HG03196 (cell line): ENCODE data around the gene BMP3.

Experiments used
- ATAC-seq: cut with Tn5 transposase; IDR thresholded peaks from one replicate; pipeline ENCODE4 v1.9.1; 2021; ENCODE audit not compliant: unreplicated experiment

BMP3 gene

DNA sequence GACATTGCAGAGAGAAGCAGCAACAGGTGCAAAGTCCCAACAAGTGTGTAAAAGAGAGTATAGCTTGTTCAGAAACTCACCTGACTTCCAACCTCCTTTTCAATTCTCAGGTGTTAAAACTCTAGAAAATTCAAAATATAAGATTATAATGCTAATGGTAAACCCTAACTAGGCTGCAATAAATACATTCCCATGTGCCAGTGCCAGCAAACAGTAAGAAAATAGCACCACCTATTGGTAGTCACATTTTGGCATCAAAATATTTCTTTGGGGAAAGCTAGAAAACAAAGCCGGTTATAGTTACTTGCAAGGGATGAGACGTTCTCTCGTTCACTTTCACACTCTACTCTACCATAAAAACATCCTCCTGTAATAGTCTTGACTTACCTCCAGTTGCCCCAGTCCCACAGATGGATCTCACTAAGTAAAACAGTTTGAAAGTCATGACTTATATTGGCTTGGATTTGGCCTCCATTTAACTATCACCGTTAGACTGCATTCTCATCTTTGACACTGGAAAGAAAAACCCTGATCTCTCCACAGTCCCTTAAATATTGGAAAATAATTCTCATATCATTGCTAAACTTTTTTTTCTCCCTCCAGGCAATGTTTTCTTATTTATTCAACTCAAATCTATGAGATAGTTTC lies 9.6 kb downstream of the BMP3 start:
- peak; percentile 56 for ATAC-seq

DNA sequence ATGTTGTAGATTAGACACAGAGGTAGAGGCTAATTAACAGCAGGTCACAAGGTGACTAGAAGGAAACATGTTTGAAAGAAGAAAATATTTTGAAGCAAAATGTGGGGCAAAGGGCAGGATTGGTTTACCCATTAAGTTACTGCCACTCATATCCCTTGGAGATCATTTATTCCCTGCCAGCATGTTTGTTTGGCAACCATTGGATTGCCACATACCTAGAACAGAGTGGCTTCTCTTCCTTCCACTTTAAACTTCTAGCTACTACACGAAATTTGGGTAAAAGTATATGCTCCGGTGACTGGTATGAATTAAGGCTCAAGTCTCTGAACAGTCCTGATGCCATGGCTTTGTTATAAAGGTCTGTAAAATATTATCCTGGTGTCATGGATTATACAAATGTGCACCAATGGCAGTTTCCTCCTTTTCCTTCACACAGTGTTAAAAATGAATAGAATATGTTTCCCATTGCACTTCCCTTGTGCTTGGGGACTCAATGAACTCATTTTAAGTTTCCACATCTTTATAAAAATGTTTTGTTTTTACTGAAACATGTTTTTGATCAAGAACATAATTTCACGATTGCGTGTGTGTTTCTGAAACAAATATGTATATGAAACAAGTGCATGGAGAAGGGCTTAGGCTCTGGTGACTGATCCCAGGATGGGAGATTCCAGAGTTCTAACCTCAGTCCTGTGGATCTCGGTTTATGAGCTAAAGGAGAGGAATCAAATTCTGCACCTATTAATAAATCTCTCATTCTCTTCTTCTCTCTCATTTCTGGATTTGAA lies 12.3 kb downstream of the BMP3 start:
- ATAC-seq: no peak

DNA sequence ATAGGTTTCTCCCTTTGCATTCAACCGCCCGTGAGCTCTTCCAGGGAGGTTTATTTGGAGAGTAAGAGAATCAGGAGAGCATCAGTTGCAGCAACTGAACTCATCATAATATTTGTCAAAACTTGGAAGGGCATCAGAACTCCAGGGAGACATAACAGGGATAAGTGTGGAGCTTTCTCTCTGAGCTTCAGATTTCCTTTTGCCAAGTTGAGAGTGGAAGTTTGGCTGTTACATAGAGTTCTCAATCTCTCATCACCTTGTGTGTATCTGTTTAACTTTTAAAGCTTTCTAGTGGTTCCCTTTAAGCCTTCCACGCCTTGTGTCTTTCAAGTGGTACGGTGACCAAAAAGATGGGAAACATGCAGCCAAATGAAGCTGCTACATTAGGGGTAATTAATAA lies 18.8 kb downstream of the BMP3 start:
- ATAC-seq: no peak

DNA sequence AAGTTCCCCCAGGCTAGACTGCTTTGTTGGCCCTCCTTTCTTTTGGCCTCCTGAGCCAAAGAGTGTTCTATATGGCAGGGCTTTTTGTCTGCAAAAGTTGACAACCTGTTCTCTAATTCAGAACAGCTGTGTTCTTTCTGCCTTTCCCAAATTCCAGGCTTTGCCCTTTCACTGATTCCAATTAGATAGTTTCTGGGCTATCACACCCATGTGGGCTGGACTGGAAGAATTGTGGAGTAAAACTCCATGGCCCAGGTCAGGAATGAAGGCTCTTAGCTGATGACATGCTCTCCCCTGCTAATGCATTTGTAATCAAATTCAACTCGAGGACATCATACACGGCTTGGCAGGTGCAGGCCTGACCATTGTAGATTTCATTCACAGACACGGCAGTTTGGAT lies 19.4 kb downstream of the BMP3 start:
- no peak for ATAC-seq

DNA sequence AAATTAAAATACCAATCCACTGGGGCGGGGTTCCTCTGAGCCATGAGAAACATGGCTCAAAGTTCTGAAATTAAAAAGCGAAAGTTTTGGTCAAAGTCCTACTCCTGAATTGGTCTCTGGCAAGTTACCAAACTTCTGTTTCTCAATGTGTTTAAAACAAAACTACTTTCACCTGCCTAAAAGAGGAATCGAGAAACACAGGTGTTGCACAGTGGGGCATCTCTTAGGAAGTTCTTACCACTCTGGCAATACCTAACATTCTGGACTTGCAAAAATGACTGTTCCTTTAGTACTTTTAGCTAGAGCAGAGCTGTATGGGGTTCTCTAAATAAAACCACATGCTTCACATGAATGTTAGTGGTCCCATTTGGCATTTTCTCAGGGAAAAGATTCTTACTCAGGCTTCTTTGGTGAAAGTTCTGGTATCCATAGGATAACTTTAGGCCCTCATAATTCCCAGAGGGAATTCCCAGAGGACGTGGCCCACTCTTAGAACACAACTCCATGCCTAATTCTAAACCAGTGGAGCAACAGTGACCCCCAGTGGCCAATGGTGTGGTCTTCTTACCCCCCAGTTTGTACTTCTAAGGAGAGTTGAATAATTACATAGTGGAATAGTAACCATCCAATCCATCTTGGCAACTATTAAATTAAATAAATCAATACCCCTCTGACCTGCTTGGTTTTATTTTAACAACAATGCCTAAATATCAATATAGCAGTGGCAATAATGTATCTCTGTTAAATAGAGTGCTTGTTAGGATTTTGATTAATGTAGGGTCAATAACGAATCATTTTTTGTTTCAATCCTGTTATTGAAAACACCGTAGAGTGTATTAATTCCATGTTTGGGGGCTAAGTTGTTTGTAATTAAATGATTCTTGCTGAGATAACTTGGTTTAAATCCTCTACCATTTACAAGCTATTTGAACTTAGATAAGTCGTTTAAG lies 21.9 kb downstream of the BMP3 start:
- peak; percentile 98 for ATAC-seq

DNA sequence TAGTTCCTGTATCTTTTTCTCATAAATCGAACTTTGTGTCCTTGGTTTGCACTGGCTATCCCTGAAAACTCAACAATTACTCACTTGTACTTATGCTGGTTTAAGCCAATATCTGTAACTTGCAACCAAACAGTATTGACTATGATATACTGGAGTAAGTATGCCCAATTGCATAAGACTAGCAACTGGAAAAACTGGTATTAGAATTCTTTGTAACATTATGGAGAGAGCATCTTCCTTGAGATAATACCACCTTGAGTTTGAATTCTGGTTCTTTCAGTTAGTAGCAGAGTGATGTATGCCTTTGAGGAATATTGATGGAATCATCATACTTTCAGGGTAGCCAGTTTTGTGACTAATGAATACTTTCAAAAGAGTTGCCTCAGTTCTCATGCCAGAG lies 28.1 kb downstream of the BMP3 start:
- no peak for ATAC-seq

DNA sequence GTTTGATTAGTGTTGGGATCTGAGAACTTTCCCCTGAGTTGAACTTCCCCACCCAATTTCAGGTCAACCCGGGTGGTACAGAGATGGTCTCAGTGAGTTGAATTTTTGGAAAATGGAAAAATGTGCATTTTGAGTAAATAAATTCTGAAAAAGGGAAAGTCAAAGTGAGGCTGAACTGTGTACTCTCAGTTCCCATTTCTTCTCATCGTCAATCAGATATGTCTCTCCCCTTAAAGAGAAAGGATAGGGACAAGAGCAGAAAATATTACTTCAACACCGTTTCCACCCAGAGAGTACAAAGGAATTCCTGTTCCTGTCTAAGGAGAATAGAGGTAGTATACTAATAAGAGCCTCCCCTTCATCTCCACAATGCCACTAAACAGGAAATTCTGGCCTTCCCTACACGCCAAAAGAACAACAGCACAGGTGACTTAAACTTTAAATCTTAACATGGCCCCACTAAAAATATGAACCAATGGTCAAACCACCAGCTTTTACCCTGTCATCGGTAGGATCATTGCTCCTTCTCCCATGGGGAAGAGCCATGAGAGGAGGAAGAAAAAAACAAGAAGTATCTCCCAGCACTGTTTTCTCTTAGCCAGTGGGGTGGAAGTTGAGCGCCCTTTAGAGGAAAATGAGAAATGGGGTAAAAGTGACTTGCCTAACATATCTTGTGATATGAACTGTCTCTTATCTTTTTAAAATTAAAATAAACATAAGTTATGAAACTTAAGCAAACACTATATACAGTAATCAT lies 30.3 kb downstream of the BMP3 start:
- no peak for ATAC-seq

DNA sequence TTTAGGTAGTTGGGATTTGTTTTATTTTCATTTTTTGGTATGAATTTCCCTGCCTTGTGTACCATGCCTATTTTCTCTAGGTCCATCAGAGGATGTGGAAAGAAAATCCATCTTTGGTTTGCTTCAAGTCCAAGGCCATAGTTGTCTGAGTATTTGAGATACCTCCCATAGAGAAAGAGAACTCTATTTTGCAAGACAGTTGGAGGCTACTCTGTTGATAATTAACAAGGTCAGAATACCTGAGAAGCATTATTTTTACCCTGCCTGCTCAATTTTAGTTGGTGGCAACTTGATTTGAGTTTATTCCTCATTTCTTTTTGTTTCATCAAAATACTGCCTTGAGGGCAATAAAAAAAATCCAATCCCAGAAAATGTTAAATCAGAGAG lies 30.8 kb downstream of the BMP3 start:
- no peak for ATAC-seq

DNA sequence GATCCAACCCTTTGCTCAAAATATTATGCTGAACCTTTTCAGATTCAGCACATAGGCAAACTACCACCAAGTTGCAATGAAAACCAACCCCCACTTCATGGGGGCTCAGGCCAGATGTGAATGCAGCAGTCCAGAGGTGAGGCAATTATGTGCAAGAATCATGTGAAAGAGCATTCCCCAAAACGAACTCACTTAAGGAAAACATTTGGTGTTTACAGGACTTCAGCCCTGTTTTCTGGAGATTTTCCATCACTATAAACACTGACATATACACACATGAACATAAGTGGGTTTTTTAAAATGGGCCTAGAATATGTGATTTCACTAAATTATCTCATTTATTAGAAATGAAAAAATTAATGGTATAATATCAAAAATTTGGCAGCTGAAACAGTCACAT lies 31.5 kb downstream of the BMP3 start:
- ATAC-seq: no peak

DNA sequence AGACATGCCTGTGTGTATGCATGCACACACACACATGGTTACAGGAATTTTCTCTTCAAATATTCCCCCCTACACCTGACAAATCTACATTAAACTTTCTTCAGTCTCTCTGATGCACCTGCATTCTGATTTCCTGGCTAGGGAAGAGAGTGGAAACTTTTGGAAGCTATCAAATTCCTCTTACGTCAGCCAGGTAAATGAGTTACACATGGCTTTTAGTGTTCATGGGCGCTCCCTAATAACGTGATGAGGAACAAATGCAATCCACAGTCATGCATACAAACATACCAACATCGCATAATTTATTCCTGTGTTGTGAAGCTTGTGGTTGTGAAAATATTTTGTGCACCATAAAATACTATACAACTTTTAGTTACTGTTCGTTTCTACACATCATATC lies 34.9 kb downstream of the BMP3 start:
- no peak for ATAC-seq

DNA sequence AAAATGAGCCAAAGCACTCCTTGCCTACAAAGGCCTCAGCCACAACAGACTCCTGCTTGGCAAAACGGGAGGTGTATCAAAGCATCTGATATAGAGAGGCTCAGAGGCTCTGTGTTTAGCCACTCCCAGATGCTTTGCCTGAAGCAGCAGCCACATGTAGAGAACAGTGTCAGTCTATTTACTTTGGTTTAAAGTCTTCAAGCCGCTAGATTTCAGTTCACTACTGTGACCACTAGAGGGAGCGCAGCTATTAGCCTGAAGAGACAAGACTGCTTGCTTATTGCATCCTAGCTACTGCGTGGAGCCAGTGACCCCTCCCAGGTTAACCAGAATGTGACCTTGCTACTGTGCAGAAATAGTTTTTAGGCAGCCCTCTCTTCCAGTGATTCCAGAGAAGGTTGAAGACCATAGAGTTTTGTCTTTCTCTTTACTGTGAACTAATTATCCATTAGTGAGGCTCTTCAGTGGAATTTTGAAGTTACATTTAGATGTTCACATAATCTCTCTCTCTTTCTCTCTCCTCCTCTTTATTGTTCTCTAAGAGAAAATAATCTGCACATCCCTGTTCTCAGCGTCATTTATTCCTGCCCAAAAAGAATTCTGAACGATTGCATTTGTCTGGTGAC lies 39.3 kb downstream of the BMP3 start:
- peak; percentile 98 for ATAC-seq

DNA sequence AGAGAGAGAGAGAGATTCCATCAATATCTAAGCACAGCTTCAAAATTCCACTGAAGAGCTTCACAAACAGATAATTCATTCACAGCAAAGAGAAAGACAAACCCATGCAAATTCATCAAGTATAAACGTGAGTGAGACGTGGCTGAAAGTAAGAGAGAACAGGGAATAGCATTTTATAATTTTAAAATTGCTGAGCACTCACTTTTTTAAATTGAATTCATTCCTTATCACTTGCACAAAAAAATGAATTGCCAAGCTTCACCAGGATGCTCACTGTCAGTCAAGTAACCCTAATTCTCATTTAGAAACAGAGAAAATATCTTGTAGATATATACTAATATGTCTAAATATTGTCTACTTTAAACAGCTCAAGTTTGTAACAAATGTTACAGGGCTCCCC lies 40.5 kb downstream of the BMP3 start:
- no peak for ATAC-seq

DNA sequence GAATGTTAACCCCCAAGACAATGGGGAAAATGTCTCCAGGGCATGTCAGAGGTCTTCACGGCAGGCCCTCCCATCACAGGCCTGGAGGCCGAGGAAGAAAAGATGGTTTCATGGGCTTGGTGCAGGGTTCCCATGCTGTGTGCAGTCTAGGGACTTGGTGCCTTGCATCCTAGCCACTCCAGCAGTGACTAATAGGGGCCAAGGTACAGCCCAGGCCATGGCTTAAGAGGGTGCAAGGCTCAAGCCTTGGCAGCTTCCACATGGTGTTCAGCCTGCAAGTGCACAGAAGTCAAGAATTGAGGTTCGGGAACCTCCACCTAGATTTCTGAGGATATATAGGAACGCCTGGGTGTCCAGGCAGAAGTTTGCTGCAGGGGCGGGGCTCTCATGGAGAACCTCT lies 50.6 kb downstream of the BMP3 start:
- ATAC-seq: no peak

DNA sequence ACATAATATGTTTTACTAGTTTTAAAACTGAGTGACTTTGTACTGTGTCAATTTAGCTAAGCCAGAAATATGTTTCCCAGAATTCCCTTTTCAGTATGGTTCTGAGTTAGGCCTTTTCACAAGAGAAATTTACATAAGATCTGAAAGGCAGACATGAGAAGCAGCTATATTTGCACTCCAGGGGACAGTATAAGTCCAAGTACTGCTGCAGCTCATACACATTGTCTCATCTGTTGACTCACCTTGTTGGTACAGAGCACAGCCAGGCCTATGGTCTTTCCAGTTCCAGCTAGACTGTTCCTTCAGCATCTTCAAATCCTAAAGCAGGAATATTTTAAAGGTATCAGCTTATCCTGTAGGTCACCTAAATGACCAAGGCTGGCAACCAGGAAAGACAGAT lies 53.5 kb downstream of the BMP3 start:
- ATAC-seq: no peak

DNA sequence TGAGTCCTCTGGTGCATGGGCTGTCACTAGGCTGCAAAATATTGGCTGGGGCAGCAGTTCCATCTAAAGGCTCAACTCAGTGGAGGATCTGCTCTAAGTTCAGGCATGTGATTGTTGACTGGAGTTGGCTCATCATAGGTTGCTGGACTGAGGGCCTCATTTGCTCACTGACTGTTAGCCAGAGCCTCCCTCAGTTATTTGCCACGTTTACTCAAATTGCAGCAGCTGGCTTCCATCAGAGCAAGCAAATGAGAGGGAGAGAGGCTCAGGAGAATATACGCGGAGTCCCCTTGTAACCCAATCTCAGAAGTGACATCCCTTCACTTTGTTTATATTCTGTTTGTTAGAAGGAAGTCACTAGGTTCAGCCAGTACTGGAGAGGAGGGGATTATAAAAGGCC lies 54.1 kb downstream of the BMP3 start:
- ATAC-seq: no peak

DNA sequence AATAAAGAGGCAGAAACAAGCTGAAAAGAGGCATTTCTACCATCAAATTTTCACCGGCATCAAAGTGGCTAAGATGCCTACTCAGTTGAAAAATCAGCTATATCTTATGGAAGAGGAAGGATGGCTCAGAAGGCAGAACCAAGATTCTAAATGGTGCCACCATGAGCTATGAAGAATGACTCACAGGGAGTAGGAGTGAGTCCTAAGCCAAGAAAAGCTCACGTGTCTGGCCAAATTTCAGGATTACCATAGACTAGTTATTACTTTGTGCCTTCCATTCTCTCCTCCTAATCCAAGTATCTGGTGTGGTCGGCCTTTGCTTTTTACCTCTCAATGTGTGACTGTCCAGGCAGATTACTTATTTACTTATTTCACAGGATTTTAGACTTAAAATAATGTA lies 54.8 kb downstream of the BMP3 start:
- ATAC-seq: no peak

DNA sequence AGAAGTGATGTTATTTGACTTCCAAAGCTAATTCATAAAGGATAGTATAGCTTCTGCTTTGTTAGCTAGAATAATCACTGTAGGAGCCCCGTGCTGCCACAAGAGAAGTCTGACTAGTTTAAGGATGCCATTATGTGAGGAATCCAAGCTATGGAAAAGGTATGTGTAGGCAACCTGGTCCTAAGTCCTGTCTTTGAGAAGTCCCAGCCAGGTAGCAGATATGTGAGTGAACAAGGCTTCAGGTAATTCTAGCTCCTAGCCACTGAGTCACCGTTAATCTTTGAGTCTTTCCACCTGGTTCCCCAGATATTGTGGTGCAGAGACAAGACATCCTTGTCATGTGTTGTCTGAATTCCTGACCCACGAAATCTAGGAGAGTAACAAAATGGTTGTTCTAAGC lies 55.5 kb downstream of the BMP3 start:
- no peak for ATAC-seq

DNA sequence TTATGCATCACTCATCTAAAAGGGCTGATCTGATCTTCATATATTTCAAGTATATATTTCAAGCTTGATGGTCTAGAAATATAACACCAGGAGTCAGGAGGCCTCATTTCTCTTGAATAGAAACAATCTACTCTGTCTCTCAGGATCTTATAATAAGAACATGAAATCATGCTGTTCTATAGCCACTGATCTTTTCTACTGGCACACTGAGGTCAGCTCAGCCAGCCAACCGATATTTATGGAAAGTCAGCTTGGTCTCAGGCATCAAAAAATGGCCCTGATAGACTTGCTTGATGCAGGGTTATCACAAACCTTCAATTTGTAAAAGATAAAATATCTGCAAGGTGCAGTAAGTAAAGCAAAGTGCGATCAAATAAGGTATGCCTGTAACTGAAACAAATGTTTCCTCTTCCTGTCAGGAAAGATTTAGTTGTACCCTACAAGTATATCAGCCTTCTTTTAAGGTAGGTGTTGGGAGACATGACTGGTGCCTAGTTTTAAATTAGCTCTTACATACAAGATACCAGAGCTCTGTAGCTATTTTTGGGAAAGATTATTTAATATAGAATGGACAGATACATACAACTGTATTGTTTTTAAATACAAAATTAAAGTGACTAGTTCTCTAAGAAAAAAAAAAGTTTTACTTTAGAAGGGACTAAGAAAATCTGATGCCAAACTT lies 63.4 kb downstream of the BMP3 start:
- ATAC-seq: no peak

DNA sequence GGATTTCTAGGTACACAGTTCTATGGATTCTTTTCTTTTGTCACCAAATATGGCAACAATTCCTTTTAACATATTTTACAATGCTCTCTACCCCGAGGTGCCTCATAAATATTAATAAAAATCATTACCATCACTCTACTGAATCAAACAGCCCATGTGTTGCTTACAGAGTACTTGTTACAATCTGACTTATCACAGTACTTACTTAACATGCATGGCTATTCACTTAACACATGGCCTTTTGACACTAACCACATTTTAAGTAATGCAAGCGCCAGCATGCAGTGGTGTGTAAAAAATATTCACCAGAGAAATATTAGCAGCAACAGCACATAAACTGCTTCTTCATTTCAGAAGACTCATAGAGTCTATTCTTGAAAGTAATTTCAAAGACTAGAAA lies 64.9 kb downstream of the BMP3 start:
- no peak for ATAC-seq

DNA sequence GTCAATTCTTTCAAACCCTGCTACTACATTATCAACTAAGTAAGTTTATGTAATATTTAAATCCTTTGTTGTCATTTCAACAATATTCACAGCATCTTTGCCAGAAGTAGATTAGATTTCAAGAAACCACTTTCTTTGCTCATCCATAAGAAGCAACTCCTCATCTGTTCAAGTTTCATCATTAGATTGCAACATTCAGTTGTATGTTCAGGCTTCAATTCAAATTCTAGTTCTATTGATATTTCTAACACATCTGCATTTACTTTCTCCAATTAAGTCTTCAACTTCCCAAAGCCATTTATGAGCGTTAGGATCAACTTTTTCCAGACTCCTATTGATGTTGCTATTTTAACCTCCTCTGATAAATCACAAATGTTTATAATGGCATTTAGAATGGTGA lies 66.1 kb downstream of the BMP3 start:
- ATAC-seq: no peak
